ENCODE results near the gene BCR. TPM values are rescaled to one million over a fixed set of nuclear protein-coding genes. Genes with fewer than 3 reads are reported as not detected.
"Not testable (repeated sequence)": the region's sequence is repeated elsewhere in the genome, so short reads cannot be mapped to it uniquely, and the experiment has no call there.

Gene BCR
- total and polyA plus RNA-seq, 12 donors, result 10.9 to 33.4 (median 25.8) TPM

GRCh38 chr22:23325183-23325582, 144.9 kb downstream of the BCR start:
- H3K27ac ChIP-seq, result no peak overlapping the region
- 67 to 72% methylated on average over 6 of the region's 6 CpGs for WGBS, 2 donors
- no peaks in the 10 kb centered on the region for H3K9me3 ChIP-seq
- no peaks in the 10 kb centered on the region for H3K4me1 ChIP-seq
- H3K4me3 ChIP-seq, result no peak overlapping the region
- no peaks in the 10 kb centered on the region for H3K27me3 ChIP-seq
- intact Hi-C loops (cut with DNase I), result loop anchor here in 2 of 10 donors (10.0 kb wide), 1 partner anchor 210 kb away; no protein-coding TSS in a partner anchor
- ATAC-seq (no peak), DNase-seq (no peak)
- no peaks in the 10 kb centered on the region for H3K36me3 ChIP-seq
- no peak for TF ChIP-seq CTCF (IDR thresholded peaks at IDR 0.05)

- H3K9me3 ChIP-seq; ATAC-seq; H3K4me1 ChIP-seq; H3K36me3 ChIP-seq; H3K27me3 ChIP-seq; H3K27ac ChIP-seq; DNase-seq; intact Hi-C loops (cut with DNase I); H3K4me3 ChIP-seq: not testable (repeated sequence)
Observed at GRCh38 chr22:23333822-23334221, 153.5 kb downstream of the BCR start.

GRCh38 chr22:23337672-23338071, 157.4 kb downstream of the BCR start:
- H3K27me3 ChIP-seq; H3K4me1 ChIP-seq; H3K9me3 ChIP-seq; DNase-seq; H3K27ac ChIP-seq; H3K4me3 ChIP-seq; intact Hi-C loops (cut with DNase I); H3K36me3 ChIP-seq: not testable (repeated sequence)
- ATAC-seq, result peak in 5 of 8 donors; percentile 49 to 74 (median 59)
- 84 to 94% methylated on average over 3 to 6 of the region's 9 CpGs for WGBS, 2 donors

- H3K36me3 ChIP-seq; intact Hi-C loops (cut with DNase I); H3K27me3 ChIP-seq; H3K4me3 ChIP-seq; H3K27ac ChIP-seq; H3K4me1 ChIP-seq; DNase-seq; H3K9me3 ChIP-seq: not testable (repeated sequence)
- WGBS, 2 donors, result 73 to 74% methylated on average over 9 of the region's 10 CpGs
- peak in 2 of 8 donors; percentile 56 to 61 for ATAC-seq
Observed at GRCh38 chr22:23341942-23342695, 161.8 kb downstream of the BCR start.

GRCh38 chr22:23351321-23351720, 171.0 kb downstream of the BCR start:
- Histone ChIP-seq H3K27me3 (peaks cover 0 to 25% (median 11%) of the 10 kb centered on the region in 7 donors), H3K36me3 (no peaks in the 10 kb centered on the region), H3K27ac (no peak overlapping the region), H3K4me1 (no peaks in the 10 kb centered on the region), H3K4me3 (no peak overlapping the region), H3K9me3 (no peaks in the 10 kb centered on the region)
- ATAC-seq, result no peak
- no peak for DNase-seq
- TF ChIP-seq CTCF (IDR thresholded peaks at IDR 0.05), result no peak
- intact Hi-C loops (cut with DNase I), result no loop called here
- WGBS, 2 donors, result 75 to 78% methylated on average over 1 of the region's 1 CpG

- Histone ChIP-seq H3K27me3 (peaks cover 0 to 25% (median 11%) of the 10 kb centered on the region in 7 donors), H3K4me1 (no peaks in the 10 kb centered on the region), H3K27ac (no peak overlapping the region), H3K9me3 (no peaks in the 10 kb centered on the region), H3K4me3 (no peak overlapping the region), H3K36me3 (no peaks in the 10 kb centered on the region)
- 76 to 81% methylated on average over 1 of the region's 1 CpG for WGBS, 2 donors
- DNase-seq, result no peak
- TF ChIP-seq CTCF (IDR thresholded peaks at IDR 0.05), result no peak
- ATAC-seq, result no peak
- intact Hi-C loops (cut with DNase I), result no loop called here
Observed at GRCh38 chr22:23353004-23353403, 172.7 kb downstream of the BCR start.
